IMR-90 (cell line): ENCODE results near the gene THEM5.

ENCODE experiments used
- CEBPB ChIP-seq: IDR thresholded peaks from 2 replicates; pipeline ENCODE4 v1.6.1; 2012; ENCODE audit warnings: low read depth, low read length, improper control_type of control experiment
- CTCF ChIP-seq: conservative IDR thresholded peaks from 2 replicates; pipeline ENCODE4 v1.5.1; 2012; ENCODE audit warnings: mild to moderate bottlenecking, low read depth, low read length, improper control_type of control experiment
- ELK1 ChIP-seq: fragments of 150-350 bp; IDR thresholded peaks from 2 replicates; pipeline ENCODE4 v1.6.1; 2016; ENCODE audit warnings: low read depth, mild to moderate bottlenecking, low read length, moderate library complexity, borderline replicate concordance
- FOS ChIP-seq: fragments of 150-350 bp; IDR thresholded peaks from 2 replicates; pipeline ENCODE4 v1.6.1; 2016; ENCODE audit warnings: low read depth, low read length
- MAFK ChIP-seq: IDR thresholded peaks from 2 replicates; pipeline ENCODE4 v1.6.1; 2012; ENCODE audit warnings: low read depth, low read length, improper control_type of control experiment
- MXI1 ChIP-seq: IDR thresholded peaks from 2 replicates; pipeline ENCODE4 v1.6.1; 2012; ENCODE audit warnings: low read depth, mild to moderate bottlenecking, low read length, moderate library complexity, borderline replicate concordance
- POLR2A ChIP-seq: IDR thresholded peaks from 2 replicates; pipeline ENCODE4 v1.6.1; 2012; ENCODE audit warnings: mild to moderate bottlenecking, low read depth, low read length
- RAD21 ChIP-seq: IDR thresholded peaks from 2 replicates; pipeline ENCODE4 v1.6.1; 2012; ENCODE audit warnings: low read length, improper control_type of control experiment
- RCOR1 ChIP-seq: IDR thresholded peaks from 2 replicates; pipeline ENCODE4 v1.6.1; 2012; ENCODE audit warnings: mild to moderate bottlenecking, low read length, improper control_type of control experiment; ENCODE audit not compliant: insufficient replicate concordance
- RFX5 ChIP-seq: IDR thresholded peaks from 2 replicates; pipeline ENCODE4 v1.8.0; 2012; ENCODE audit warnings: low read depth, mild to moderate bottlenecking, low read length, moderate library complexity
- USF2 ChIP-seq: fragments of 150-350 bp; IDR thresholded peaks from 2 replicates; pipeline ENCODE4 v1.6.1; 2017; ENCODE audit warnings: mild to moderate bottlenecking, antibody characterized with exemption, low read length, low read depth

GRCh38 chr1:151830055-151830454 is 23.5 kb downstream of the THEM5 start:
- no peak for TF ChIP-seq USF2
- no peak for TF ChIP-seq CTCF
- TF ChIP-seq MAFK, result no peak
- no peak for TF ChIP-seq POLR2A
- no peak for TF ChIP-seq ELK1
- TF ChIP-seq RAD21, result no peak
- no peak for TF ChIP-seq FOS
- TF ChIP-seq RCOR1, result no peak
- no peak for TF ChIP-seq RFX5
- TF ChIP-seq CEBPB, result no peak
- no peak for TF ChIP-seq MXI1
